AG10803 (cell line): ENCODE data around the gene DAZ3.
"Not testable (repeated sequence)": the region's sequence is repeated elsewhere in the genome, so short reads cannot be mapped to it uniquely, and the experiment has no call there.

Experiments
- DNase-seq: peaks from one replicate; pipeline ENCODE4 v3.0.0; 2010; ENCODE audit warnings: low read depth
- H3K4me3 ChIP-seq: 2 replicates; pipeline ENCODE4 v1.5.1; 2011; ENCODE audit warnings: mild to moderate bottlenecking, low read length, control low read depth

DAZ3 gene, protein sequence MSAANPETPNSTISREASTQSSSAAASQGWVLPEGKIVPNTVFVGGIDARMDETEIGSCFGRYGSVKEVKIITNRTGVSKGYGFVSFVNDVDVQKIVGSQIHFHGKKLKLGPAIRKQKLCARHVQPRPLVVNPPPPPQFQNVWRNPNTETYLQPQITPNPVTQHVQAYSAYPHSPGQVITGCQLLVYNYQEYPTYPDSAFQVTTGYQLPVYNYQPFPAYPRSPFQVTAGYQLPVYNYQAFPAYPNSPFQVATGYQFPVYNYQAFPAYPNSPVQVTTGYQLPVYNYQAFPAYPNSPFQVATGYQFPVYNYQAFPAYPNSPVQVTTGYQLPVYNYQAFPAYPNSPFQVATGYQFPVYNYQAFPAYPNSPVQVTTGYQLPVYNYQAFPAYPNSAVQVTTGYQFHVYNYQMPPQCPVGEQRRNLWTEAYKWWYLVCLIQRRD

DNA sequence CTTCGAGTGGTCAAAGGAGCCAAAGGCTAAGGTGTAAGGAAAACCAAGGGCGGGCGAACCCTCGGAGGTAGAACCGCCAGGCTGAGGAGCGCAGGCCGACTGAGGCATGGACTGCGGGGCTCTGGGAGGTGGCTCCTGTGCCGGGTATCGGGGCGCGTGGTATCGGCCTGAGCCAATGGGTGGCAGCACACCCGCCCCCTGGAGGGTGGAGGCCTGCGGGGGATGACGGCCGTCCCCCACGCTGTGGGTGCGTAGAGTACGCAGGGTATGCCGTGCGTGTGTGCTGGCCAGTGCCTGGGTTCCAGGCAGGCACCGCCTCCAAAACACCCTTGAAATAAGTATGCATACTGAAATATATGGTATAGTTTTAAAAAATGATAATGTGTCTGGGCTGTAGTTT lies at the start of gene DAZ3:
Gene DAZ3, minus strand, starts transcription at position 101 of the 400 bp plus-strand sequence. CDS start 208 bp downstream, outside the sequence.
- H3K4me3 ChIP-seq, DNase-seq: not testable (repeated sequence)

DNA sequence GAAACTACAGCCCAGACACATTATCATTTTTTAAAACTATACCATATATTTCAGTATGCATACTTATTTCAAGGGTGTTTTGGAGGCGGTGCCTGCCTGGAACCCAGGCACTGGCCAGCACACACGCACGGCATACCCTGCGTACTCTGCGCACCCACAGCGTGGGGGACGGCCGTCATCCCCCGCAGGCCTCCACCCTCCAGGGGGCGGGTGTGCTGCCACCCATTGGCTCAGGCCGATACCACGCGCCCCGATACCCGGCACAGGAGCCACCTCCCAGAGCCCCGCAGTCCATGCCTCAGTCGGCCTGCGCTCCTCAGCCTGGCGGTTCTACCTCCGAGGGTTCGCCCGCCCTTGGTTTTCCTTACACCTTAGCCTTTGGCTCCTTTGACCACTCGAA lies 20.4 kb upstream of the DAZ3 start, which contains the start of gene DAZ4:
Gene DAZ4, plus strand, starts transcription at position 301 of the 400 bp plus-strand sequence. CDS start 208 bp downstream, outside the sequence.
- not testable (repeated sequence) for H3K4me3 ChIP-seq, DNase-seq

DNA sequence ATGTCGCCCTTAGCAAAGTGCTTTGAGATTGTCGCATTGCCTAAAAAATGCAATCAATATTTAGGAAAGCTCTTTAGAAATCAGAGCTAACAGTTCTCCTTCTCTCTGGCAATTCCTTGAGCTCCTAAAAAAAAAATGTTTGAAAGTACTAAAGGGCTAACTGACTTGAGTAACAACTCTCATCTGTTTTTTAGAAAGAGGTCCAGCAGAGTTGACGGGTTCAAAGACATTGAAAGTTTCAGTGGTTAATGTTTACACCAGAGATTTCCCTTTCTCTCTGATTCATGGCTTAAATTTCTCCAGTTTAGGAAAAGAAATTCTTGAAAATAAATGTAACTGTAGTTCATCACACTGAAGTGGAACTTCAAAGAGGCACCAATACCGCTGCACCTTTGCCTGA lies 11.9 kb upstream of the DAZ3 start:
- not testable (repeated sequence) for H3K4me3 ChIP-seq, DNase-seq

DNA sequence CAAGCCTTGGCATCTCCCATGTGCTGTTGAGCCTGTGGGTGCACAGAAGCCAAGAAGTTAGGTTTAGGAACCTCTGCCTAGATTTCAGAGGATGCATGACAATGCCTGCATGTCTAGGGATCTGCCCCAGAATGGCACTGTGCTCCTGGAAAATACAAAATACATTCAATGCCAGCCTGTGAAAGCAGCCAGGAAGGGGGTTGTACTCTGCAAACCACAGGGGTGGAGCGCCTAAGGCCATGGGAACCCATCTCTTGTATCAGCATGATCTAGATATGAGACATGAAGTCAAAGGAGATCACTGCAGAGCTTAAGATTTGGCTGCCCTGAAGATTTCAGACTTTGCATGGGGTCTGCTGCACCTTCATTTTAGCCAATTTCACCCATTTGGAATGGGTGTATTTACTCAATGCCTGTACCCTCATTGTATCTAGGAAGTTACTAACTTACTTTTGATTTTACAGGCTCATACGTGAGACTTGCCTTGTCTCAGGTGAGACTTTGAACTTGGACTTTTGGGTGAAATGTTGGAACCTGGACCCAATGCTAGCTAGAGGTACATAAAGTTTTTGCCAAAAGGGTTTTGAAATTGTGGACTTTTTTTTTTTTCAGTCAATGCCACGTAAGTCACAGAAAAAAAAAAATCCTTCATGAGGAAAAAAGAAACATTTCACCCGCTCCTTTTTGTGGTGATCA lies 11.1 kb upstream of the DAZ3 start:
- DNase-seq, H3K4me3 ChIP-seq: not testable (repeated sequence)

DNA sequence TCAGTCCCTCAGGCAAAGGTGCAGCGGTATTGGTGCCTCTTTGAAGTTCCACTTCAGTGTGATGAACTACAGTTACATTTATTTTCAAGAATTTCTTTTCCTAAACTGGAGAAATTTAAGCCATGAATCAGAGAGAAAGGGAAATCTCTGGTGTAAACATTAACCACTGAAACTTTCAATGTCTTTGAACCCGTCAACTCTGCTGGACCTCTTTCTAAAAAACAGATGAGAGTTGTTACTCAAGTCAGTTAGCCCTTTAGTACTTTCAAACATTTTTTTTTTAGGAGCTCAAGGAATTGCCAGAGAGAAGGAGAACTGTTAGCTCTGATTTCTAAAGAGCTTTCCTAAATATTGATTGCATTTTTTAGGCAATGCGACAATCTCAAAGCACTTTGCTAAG lies 8.6 kb upstream of the DAZ3 start:
- H3K4me3 ChIP-seq, DNase-seq: not testable (repeated sequence)
